HepG2 (cell line): ENCODE measurements around the gene SDCCAG8.

Experiments
- BRD4 ChIP-seq: sonication (generic); formaldehyde crosslinking; IDR thresholded peaks from 2 replicates; pipeline ENCODE4 v1.4.0; 2020; ENCODE audit warnings: missing genetic modification reagents
- EZH2 ChIP-seq: conservative IDR thresholded peaks from 2 replicates; pipeline ENCODE4 v1.6.1; 2012; ENCODE audit warnings: mild to moderate bottlenecking, low read depth, low read length, moderate library complexity
- HDAC2 ChIP-seq: sonication (generic); formaldehyde crosslinking; IDR thresholded peaks from 2 replicates; pipeline ENCODE4 v1.4.0; 2020; ENCODE audit warnings: missing genetic modification reagents
- NR1H2 ChIP-seq: sonication (generic); formaldehyde crosslinking; IDR thresholded peaks from 2 replicates; pipeline ENCODE4 v1.8.1; 2022; ENCODE audit warnings: low read depth, missing genetic modification reagents, borderline replicate concordance
- NR2F6 ChIP-seq, 2 experiments: IDR thresholded peaks; 2 replicates each; pipeline ENCODE4 v1.6.1; 2016; ENCODE audit warnings: antibody characterized with exemption in 1 of 2, mild to moderate bottlenecking in 1 of 2
- SETDB1 ChIP-seq: sonication (generic); formaldehyde crosslinking; IDR thresholded peaks from 2 replicates; pipeline ENCODE4 v1.5.1; 2020; ENCODE audit warnings: missing genetic modification reagents, mild to moderate bottlenecking, borderline replicate concordance
- ZBTB1 ChIP-seq: sonication (generic); formaldehyde crosslinking; IDR thresholded peaks from 2 replicates; pipeline ENCODE4 v1.4.0; 2020; ENCODE audit warnings: missing genetic modification reagents, borderline replicate concordance
- ZNF879 ChIP-seq: sonication (generic); formaldehyde crosslinking; IDR thresholded peaks from 2 replicates; pipeline ENCODE4 v1.8.1; 2023; ENCODE audit warnings: missing genetic modification reagents
- TF ChIP-seq, protein P1 (sequence below): sonication (generic); formaldehyde crosslinking; IDR thresholded peaks from 2 replicates; pipeline ENCODE4 v1.4.0; 2020; ENCODE audit warnings: missing genetic modification reagents, mild to moderate bottlenecking, borderline replicate concordance

DNA sequence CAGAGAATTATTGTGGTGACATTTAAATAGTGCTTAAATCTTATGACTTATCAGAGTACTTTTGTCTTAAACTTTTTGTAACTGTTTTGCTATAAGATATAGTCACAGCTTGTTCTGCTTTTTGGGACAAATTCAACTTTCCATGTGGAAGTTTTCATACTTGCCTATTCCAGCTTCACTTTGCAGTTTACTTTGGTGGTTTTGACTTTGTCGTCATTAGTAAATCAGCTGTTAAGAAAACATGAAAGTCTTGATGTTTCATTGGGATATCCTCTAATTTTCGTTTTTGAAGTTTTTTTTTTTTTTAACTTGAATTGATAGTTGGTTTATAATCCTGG lies 31.3 kb downstream of the SDCCAG8 start:
- TF ChIP-seq SETDB1 (no peak), NR1H2 (CRISPR knock-in tag) (no peak), BRD4 (CRISPR knock-in tag) (no peak), NR2F6 (IDR thresholded peaks at IDR 0.05) (no peak), NR2F6 (CRISPR knock-in tag; IDR thresholded peaks at IDR 0.05) (no peak), EZH2 (no peak), ZNF879 (no peak), ZBTB1 (CRISPR knock-in tag) (no peak), HDAC2 (no peak)
- TF ChIP-seq, protein P1, sequence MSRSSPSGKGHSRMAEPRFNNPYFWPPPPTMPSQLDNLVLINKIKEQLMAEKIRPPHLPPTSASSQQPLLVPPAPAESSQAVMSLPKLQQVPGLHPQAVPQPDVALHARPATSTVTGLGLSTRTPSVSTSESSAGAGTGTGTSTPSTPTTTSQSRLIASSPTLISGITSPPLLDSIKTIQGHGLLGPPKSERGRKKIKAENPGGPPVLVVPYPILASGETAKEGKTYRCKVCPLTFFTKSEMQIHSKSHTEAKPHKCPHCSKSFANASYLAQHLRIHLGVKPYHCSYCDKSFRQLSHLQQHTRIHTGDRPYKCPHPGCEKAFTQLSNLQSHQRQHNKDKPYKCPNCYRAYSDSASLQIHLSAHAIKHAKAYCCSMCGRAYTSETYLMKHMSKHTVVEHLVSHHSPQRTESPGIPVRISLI (CRISPR knock-in tag), result no peak
